Psoas muscle (tissue), 8 donors: ENCODE results near the gene GID8. TPM values are rescaled to one million over a fixed set of nuclear protein-coding genes. Genes with fewer than 3 reads are reported as not detected.

Experiments used
- ATAC-seq, 4 donors: fragments of 200-7000 bp; cut with Tn5 transposase; one replicate each; pipeline ENCODE4 v1.9.1; 2020; ENCODE audit warnings: moderate library complexity in 3 of 4, mild to moderate bottlenecking in 2 of 4
- DNase-seq, 2 donors: peaks; one replicate each; pipeline ENCODE4 v3.0.0-alpha.2; 2020
- H3K27ac ChIP-seq: fragments of 200-600 bp; one replicate; pipeline ENCODE4 v1.8.0; 2022
- H3K27me3 ChIP-seq, 3 donors: fragments of 200-600 bp in 1 of 3; one replicate each; pipeline versions ENCODE4 v1.6.1 to v1.8.0; 2013 to 2022; ENCODE audit warnings: low read length in 2 of 3, mild to moderate bottlenecking in 2 of 3, moderate library complexity in 1 of 3; ENCODE audit not compliant: insufficient read depth in 3 of 3
- H3K36me3 ChIP-seq, 2 donors: fragments of 200-600 bp in 1 of 2; one replicate each; pipeline versions ENCODE4 v1.6.1 to v1.8.0; 2013 to 2022; ENCODE audit warnings: low read depth in 1 of 2, mild to moderate bottlenecking in 1 of 2, moderate library complexity in 1 of 2; ENCODE audit not compliant: insufficient read depth in 1 of 2
- H3K4me1 ChIP-seq: fragments of 200-600 bp; one replicate; pipeline ENCODE4 v1.8.0; 2022
- H3K4me3 ChIP-seq: fragments of 200-600 bp; one replicate; pipeline ENCODE4 v1.8.0; 2022; ENCODE audit warnings: mild to moderate bottlenecking
- H3K9me3 ChIP-seq: fragments of 200-600 bp; one replicate; pipeline ENCODE4 v1.8.0; 2022
- CTCF ChIP-seq: fragments of 200-600 bp; IDR thresholded peaks from one replicate; pipeline ENCODE4 v1.8.0; 2022; ENCODE audit warnings: antibody characterized with exemption
- WGBS, 3 donors: extraction: QIAGEN DNeasy Blood & Tissue Kit; methylation state at CpG; one replicate each; pipeline versions ENCODE4 v1.1.6 to v1.1.7; 2013; 5-methylcytosine and 5-hydroxymethylcytosine counted together
- intact Hi-C, 2 donors: fragments of 100-400 bp; cut with DNase I; formaldehyde crosslinking; loops; one replicate each; pipeline versions ENCODE4 v1.11.0 to v1.14.2; 2022
- polyA plus RNA-seq, 3 donors: library from polyadenylated mRNA; stranded (reverse); fragments of 200-250 nt; gene quantifications; one replicate each; pipeline ENCODE4 v1.2.3, GENCODE V29; 2013
- total RNA-seq, 4 donors: library from RNA; stranded (reverse); fragmentation: NEBNext Ultra II Directional in 2 of 4; extraction: Animal tissue kit (Norgen Biotek cat#: 25700) in 2 of 4; gene quantifications; one replicate each; pipeline versions ENCODE4 v1.2.1 to v1.2.4, GENCODE V29; 2021 to 2023
- donor health status: healthy with polysubstance abuse.
- donor health status: DM: no; HTN: no; CAD: no; lungs with moderate emphysema.
- donor health status: Bipolar disorder and iron deficiency.
- donor health status: healthy.
- donor health status: DM: yes; HTN: yes; CAD: no.
- donor health status: DM: no; HTN: no; CAD: no.
- donor health status: DM: no; HTN: no; CAD: no.
- donor health status: DM: yes; HTN: yes; CAD: no.

The GID8 gene
- total and polyA plus RNA-seq, 7 donors, result 7.3 to 15.9 (median 14.2) TPM

- DNase-seq, result no peak
- H3K4me1 ChIP-seq, result no peaks in the 10 kb centered on the region
- no peak overlapping the region for H3K4me3 ChIP-seq
- WGBS, 3 donors, result 92 to 95% (median 92%) methylated on average over 21 to 26 of the region's 27 CpGs
- H3K27me3 ChIP-seq, result peaks cover 0 to 34% (median 5%) of the 10 kb centered on the region in 3 donors
- intact Hi-C loops, result no loop called here
- no peak overlapping the region for H3K27ac ChIP-seq
- TF ChIP-seq CTCF, result no peak
- no peak for ATAC-seq
- H3K9me3 ChIP-seq, result no peaks in the 10 kb centered on the region
- no peaks in the 10 kb centered on the region for H3K36me3 ChIP-seq
These were observed 28.5 kb downstream of the GID8 start for GRCh38 chr20:62966212-62967148.

- Histone ChIP-seq H3K36me3 (no peaks in the 10 kb centered on the region), H3K27me3 (peaks cover 0 to 39% (median 7%) of the 10 kb centered on the region in 3 donors), H3K9me3 (no peaks in the 10 kb centered on the region), H3K4me1 (no peaks in the 10 kb centered on the region), H3K27ac (no peak overlapping the region), H3K4me3 (no peak overlapping the region)
- 85 to 94% (median 93%) methylated on average over 6 of the region's 6 CpGs for WGBS, 3 donors
- intact Hi-C loops, result no loop called here
- TF ChIP-seq CTCF, result no peak
- no peak for DNase-seq
- ATAC-seq, result no peak
These were observed 29.2 kb downstream of the GID8 start for GRCh38 chr20:62967149-62967501.

DNA sequence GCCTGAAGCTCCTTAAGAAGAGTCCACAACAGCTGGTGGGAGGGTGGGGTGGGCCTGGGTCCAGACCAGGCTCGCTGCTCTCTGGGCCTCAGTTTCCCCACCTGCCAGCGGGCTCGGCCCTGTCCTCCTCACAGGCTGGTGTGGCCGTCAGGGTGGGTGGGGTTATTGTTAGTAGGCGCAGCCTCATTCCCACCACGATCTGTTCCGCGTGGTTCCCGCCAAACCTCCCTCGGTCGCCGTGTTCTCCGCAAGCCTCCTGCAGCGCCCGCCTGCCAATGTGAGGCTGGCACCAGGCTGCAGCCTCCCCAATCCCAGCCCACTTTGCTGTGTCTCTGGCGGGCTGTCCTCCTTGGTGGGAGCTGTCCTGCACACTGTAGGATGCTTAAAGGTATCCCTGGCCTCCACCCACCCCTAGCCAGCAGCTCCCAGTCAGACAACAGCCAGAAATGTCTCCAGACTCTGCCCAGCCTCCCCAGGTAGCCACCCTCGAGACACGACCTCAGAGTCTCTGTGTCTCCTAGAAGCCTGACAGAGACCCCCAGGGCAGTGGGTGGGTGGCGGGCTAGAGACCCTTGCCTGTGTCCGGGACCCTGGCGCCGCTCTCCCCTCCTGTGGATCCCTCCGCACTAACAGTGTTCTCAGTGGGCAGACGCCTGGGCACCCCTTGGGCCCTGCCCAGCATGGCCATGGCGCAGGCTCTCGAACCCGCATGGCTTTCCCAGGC lies 29.8 kb downstream of the GID8 start:
- ATAC-seq (no peak), DNase-seq (no peak)
- H3K4me1 ChIP-seq, result no peaks in the 10 kb centered on the region
- intact Hi-C loops, result no loop called here
- peaks cover 0 to 46% (median 7%) of the 10 kb centered on the region in 3 donors for H3K27me3 ChIP-seq
- 85 to 88% (median 88%) methylated on average over 27 of the region's 27 CpGs for WGBS, 3 donors
- TF ChIP-seq CTCF, result no peak
- H3K27ac ChIP-seq, result no peak overlapping the region
- no peaks in the 10 kb centered on the region for H3K36me3 ChIP-seq
- H3K9me3 ChIP-seq, result no peaks in the 10 kb centered on the region
- H3K4me3 ChIP-seq, result no peak overlapping the region

DNA sequence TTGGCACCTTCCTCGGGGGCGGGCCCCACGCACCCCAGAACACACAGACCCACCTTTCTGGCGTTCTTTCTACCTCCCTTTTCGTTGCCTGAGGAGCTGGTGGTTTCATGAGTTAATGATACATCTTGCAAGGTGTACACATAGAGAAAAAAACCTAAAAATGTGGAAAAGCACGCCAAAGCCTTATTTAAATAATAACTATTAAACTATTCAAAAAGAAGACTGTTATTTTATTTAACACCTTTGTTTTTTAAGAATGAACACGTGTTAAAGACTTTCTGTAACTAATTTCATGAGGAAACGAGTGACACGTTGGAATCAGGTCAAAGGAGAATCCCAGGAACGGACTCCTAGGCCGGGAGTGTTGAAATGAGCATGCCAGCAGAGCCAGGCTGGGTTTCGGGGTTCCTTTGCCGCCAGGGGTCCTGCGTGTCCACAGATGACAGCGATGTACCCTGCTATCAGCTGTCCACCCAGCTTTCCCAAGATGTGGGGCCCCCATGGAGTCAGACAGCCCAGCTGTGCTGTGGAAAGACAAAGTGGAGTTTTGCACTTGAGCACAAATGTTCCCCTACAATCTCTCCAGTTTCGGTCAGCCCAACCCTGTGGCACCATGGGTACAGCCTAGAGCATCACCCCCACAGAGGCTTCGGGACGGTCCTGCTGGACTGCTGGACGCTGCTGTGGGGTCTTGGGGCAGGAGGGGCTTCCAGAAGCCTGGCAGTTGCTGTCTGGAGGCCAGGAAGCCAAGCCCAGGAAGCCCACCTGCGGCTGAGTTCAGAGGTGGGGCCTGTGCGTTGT lies 30.6 kb downstream of the GID8 start:
- H3K4me1 ChIP-seq, result no peaks in the 10 kb centered on the region
- peaks cover 0 to 54% (median 10%) of the 10 kb centered on the region in 3 donors for H3K27me3 ChIP-seq
- 58 to 60% (median 58%) methylated on average over 21 of the region's 21 CpGs for WGBS, 3 donors
- H3K27ac ChIP-seq, result no peak overlapping the region
- intact Hi-C loops, result no loop called here
- DNase-seq (no peak), ATAC-seq (no peak)
- no peak for TF ChIP-seq CTCF
- H3K36me3 ChIP-seq, result no peaks in the 10 kb centered on the region
- no peaks in the 10 kb centered on the region for H3K9me3 ChIP-seq
- H3K4me3 ChIP-seq, result no peak overlapping the region
